NCI-H2081 (cell line): ENCODE results near the gene NPHP3.

Source experiments
- DNase-seq, 2 experiments: peaks; one replicate each; lab custom pipeline; 2025; lab: John Stamatoyannopoulos, UW

The NPHP3 gene

GRCh38 chr3:132695422-132695821 lies 26.8 kb downstream of the NPHP3 start:
- DNase-seq, result no peak

- peak; percentile 20 to 63 for DNase-seq
Observed at GRCh38 chr3:132694991-132695390, 27.2 kb downstream of the NPHP3 start.

- DNase-seq, result no peak
Observed at GRCh38 chr3:132690040-132690439, 32.2 kb downstream of the NPHP3 start.

GRCh38 chr3:132682201-132682600 lies 40.0 kb downstream of the NPHP3 start:
- DNase-seq, result no peak

- no peak for DNase-seq
Observed at GRCh38 chr3:132681421-132681820, 40.8 kb downstream of the NPHP3 start.

DNA sequence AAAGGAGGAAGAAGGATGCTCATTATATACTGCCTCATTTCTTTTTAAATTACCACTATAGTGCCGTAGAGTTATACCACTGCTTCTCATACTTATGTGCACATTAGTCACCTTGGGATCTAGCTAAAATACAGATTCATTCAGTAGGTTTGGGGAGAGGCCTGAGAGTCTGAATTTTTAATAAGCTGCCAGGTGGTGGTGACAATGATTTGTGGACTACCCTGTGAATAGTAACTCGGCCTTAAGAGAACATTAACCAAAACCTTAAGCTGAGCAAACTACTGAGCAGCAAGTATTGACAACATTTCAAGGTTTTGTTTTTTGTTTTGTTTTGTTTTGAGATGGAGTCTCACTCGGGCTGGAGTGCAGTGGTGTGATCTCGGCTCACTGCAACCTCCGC lies 42.3 kb downstream of the NPHP3 start:
- DNase-seq, result no peak

DNA sequence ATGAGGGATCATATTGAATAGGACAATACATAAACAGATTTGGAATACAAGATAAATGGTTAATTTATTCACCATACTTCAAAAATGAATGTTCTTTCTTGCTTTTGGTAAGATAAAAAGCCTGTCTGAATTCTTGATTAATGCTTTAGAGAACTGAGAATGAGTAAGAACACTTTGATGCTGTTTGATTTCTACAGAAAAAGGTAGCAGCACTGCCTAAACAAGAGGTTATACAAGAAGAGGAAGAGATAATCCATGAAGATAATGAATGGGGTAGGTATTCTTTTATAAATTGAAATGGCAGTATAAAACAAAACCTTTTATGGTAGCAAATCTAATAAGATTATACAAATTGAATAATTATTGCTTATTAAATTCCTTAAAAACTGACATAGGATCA lies 46.8 kb downstream of the NPHP3 start:
- no peak for DNase-seq

DNA sequence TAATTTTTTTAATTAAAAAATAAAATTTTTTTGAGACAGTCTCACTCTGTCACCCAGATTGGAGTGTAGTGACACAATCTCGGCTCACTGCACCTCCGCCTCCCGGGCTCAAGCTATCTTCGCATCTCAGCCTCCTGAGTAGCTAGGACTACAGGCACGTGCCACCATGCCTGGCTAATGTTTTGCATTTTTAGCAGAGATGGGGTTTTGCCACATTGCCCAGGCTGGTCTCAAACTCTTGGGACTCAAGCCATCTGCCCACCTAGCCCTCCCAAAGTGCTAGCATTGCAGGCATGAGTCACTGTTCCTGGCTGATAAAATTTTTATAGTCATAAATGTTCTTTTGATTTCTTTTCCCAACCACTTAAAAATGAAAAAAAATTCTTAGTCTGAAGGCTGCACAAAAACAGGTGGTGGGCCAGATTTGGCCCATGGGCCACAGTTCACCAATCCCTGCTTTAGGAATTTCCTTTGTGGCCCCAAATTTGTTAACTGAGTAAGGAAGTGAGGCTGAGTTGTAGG lies 52.9 kb downstream of the NPHP3 start:
- DNase-seq, result no peak

DNA sequence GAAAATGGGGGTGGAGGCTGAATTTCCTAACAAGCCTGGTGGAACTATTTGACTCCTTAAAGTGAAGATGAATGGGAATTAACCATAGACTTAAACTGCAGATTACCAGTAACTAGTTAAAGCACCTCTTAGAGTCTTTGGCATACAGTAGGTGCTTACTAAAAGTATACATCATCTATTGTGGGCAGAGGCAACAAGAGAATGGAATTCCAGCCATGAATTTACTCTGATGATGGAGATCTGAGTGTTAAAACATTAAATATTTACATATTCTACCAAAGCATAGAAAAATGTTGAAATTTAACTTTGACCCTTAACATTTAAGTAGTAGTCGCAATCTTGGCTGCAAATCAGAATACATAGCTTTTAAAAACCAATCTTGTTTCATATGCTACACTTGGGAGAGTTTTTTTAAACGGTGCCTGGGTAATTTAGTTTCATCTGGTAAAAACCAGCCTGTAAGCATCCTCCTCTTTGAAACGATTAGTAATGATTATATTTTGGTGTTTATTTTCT lies 56.9 kb downstream of the NPHP3 start:
- no peak for DNase-seq

GRCh38 chr3:132662212-132662611 lies 60.0 kb downstream of the NPHP3 start:
- DNase-seq, result no peak

GRCh38 chr3:132661101-132661500 lies 61.1 kb downstream of the NPHP3 start:
- DNase-seq, result no peak

DNA sequence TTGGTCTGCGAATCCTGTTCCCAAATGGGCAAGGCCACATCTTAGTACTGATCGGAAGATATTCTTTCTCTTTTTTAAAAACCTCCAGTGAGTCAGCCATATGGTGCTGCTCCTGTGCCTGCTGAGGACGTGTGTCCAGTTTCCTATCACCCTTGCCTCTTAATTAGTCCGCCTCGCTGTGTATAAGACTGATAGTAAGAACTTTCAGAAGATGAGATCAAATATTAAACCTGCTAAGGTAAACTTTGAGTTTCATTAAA lies 61.5 kb downstream of the NPHP3 start:
- DNase-seq, result no peak

DNA sequence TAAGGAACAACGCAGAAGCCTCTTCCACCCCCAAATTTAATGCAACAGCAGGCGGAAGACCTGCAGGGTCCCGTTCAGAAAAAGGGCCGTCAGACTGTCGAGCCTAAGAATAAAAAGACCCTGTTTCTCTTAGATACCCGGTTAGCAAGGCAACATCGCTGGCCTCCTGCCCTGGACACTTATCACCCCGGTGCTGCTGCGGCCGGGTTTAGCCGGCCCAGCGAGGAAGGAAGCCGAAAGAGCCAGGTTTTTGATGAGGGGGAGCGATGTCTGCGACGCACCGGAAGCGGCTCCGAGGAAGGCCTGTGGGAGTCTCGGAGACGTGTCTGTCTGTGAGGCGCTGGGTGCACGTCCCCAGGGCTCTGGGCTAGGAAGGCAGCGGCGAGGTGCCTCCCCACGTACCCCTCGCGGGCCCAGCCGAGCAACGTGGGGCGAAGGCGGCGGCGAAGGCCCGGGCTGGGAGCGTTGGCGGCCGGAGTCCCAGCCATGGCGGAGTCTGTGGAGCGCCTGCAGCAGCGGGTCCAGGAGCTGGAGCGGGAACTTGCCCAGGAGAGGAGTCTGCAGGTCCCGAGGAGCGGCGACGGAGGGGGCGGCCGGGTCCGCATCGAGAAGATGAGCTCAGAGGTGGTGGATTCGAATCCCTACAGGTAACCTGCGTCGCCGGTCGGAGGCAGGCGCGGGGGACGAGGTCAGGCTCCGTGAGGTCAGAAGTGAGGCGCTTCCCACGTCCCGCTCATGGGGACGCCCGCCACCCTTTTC lies 62.0 kb downstream of the NPHP3 start, which contains the start of gene UBA5:
Gene UBA5, plus strand, starts transcription at position 278 of the 759 bp plus-strand sequence. Its CDS starts 209 bp downstream, at position 487.
- peak; percentile 65 to 83 for DNase-seq

DNA sequence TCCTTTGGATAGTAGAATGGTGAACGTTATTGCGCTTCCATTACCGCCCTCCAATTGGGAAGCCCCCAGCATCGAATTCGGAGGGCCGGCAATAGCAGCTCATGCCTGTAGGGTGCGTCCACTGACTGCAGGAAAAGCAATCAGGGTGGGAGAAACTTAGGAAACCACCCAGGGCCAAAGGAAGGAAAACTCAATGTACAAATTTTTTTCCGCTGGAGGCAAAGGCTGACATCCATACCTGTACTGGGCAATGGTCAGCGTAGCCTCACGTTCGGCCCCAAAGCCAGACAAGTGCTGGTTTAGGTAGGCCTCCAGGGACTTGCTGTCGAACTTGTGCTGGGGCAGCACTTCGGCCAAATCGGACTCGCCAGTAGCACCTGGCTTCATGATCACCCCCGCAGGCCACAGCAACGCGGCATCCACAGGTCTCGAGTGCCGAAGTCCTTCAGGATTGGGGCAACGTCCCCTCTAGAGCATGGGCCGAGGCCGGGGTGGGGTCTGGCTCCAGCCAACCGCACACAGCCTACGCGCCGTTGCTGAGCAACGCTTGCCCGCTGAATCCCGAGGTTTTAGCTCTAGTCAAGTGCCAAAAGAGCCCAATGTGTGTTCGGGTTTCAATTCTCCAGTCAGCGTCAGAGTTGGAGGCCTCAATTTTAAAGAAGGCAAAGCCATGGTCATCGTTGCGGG lies 62.7 kb downstream of the NPHP3 start, which contains the start of gene ACAD11:
Gene ACAD11, minus strand, starts transcription at position 445 of the 687 bp plus-strand sequence. Its CDS starts 58 bp downstream, at position 387.
- DNase-seq, result peak; percentile 74 to 83

DNA sequence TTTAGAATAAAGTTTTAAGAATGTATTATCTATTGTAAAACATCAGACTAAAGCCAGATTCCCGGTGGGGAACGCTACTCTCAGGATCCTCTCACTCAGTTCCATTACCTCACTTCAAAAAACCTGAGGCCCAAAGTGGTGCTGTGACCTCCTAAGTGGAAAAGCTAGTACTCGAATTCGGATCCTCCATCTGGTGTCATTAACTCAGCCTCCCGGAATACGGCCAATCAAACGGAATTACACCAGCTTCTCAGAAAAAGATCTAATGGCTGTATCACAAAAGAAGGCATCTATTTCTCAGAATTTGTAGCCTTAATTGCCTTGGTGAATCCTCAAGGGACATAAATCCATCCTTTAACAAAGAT lies 63.2 kb downstream of the NPHP3 start:
- DNase-seq, result peak; percentile 45 to 69

DNA sequence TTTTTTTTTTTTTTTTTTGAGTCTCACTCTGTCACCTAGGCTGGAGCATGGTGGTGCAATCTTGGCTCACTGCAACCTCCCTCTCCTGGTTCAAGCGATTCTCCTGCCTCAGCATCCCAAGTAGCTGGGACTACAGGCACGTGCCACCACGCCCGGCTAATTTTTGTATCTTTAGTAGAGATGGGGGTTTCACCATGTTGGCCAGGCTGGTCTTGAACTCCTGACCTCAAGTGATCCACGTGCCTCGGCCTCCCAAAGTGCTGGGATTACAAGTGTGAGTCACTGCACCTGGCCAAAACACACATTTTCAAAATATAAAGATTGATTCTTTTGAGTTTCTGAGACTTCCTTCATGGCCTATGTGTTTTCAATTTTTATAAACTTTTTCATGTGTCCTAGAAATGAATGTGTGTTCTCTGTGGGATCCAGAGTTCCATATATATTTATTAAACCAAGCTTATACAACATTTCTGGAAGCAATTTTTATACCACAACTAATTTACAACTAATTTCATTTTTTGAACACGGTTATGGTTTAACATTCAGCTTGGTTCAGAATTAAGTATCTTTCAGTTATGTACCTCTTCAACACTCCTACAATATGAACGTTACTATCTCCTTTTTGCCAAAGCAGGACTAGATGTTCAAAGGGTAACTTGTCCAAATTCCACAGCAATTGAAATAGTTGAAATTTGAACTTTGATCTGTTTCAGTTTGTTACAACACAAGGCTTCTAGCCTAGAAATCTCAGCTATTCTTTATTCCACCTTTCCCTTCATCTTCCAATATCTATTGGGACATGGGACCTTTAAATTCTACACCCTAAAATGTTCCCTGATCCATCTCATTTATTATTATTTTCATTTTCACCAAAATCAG lies 64.1 kb downstream of the NPHP3 start:
- DNase-seq, result no peak

DNA sequence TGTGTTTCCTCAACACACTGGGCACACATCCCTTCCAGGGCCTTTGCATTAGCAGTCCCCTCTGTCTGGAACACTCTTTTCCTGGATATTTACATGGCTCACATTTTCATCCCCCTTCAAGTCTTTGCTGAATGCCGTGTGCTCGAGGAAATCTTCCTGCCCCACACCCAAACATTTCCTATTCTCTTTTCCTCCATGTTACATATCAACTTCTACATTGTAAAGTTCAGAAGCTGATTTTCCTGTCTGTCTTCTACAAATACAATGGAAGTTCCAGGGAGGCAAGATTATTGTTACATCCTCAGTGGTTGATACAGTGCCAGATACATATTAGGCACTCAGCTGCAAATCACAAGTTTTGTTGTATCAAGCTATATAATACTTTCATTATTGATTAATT lies 66.7 kb downstream of the NPHP3 start:
- DNase-seq, result no peak

DNA sequence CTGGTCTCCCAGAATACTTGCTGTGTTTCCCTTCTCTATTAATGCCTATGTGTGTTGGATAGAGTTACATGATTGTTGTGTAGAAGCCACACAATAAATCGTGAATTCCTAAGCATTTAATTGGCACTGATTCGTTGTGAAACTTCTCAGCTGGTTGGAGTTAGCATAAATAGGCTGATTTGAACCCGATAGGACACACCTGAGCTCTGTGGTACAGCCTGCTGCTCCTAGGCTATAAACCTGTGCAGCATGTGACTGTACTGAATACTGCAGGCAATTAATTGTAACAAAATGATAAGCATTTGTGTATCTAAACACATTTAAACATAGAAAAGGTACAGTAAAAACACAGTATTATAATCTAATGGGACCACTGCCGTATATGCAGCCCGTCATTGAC lies 67.5 kb downstream of the NPHP3 start:
- no peak for DNase-seq

- peak in 1 of 2 experiments; percentile 72 for DNase-seq
Observed at GRCh38 chr3:132654190-132654589, 68.0 kb downstream of the NPHP3 start.

DNA sequence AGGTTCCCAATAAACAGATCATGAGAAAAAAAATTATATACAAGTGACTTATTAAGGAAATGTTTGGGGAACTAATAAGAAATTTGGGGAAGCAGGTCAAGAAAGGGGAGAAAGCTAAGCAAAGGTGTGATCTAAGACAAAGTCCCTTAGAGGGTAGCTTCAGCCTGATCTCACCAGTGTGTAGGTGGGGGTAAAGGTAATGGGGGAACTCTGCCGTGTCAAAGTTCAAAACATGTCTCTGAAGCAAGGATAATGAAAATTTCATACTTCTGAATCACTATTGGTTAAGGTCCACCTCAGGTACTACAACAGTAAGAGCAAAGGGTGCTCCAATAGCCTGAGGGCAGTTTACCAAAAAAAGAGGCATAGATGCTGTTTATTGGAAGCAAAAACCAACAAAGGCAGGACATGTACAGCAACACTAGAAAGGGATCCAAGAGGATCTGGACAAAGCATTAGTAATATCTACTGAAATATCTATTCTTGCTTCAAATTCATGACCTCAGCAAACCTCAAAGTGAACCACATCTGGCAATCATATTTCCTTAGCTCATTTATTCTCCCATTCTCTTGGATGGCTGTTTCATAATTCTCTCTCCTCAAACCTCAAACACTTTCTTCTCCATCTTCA lies 69.5 kb downstream of the NPHP3 start:
- no peak for DNase-seq

DNA sequence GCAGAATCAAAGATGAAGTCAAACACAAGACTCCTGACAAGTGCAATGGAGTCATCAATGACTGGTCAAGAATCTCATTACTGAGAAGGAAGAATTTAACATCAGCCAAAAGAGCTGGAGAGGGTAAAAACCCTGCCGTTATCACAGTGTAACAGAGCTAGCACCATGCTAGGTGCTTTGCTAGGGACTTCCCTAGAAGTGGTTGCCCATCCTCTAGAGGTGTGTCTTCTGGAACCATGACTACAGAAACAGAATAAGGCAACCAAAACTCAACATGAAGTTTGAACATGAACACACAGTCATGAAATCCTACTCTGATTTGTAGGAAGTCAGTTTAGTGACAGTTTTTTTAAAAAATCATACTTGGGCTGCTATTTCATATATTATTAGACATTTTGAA lies 72.1 kb downstream of the NPHP3 start:
- no peak for DNase-seq

DNA sequence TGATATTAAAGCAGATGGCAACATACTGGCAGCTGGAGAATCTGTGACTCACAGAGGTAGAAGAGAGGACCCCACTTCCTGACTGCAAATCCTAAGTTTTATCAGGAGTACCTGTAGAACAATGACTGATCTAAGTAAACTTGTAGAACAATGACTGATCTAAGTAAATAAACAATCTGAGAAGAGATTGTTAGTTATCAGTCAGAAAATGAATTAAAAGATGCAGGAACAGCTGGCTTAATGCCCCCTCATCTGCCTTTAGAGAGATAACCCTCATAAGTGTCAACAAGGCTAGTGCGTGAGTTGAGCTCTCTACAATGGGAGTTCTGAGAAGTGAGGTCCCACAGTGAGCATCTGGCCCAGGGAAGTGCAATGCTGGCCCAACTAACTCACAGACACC lies 77.2 kb downstream of the NPHP3 start:
- DNase-seq, result no peak
